Keratinocyte (primary cell): ENCODE data around the gene CCSER1. TPM values are rescaled to one million over a fixed set of nuclear protein-coding genes. Genes with fewer than 3 reads are reported as not detected.

Source experiments
- DNase-seq: peaks from one replicate; pipeline ENCODE4 v3.0.0-alpha.2; 2011; ENCODE audit warnings: low read depth, missing footprints, low spot score
- FAIRE-seq: peaks from 2 replicates; lab custom pipeline; 2011; peaks lifted over from hg19 to GRCh38; lab: Jason Lieb, UNC
- H2AFZ ChIP-seq: 2 replicates; pipeline ENCODE4 v1.6.0; 2012; ENCODE audit warnings: low read length, control low read depth, inconsistent platforms; ENCODE audit not compliant: control insufficient read depth
- H3K27ac ChIP-seq: 2 replicates; pipeline ENCODE4 v1.5.1; 2011; ENCODE audit warnings: low read length; ENCODE audit not compliant: control insufficient read depth, insufficient read depth
- H3K27me3 ChIP-seq: 3 replicates; pipeline ENCODE4 v1.6.0; 2011; ENCODE audit warnings: low read length; ENCODE audit not compliant: control insufficient read depth, insufficient read depth; ENCODE audit errors: extremely low read depth
- H3K36me3 ChIP-seq, 2 experiments: 2 replicates in 1 of 2; 3 replicates in 1 of 2; pipeline ENCODE4 v1.5.1; 2011; ENCODE audit warnings: low read length in 2 of 2, mild to moderate bottlenecking in 1 of 2; ENCODE audit not compliant: control insufficient read depth in 2 of 2, insufficient read depth in 2 of 2; ENCODE audit errors: extremely low read depth in 1 of 2
- H3K4me1 ChIP-seq: 3 replicates; pipeline ENCODE4 v1.5.1; 2011; ENCODE audit warnings: low read length; ENCODE audit not compliant: control insufficient read depth, insufficient read depth; ENCODE audit errors: extremely low read depth
- H3K4me2 ChIP-seq: 3 replicates; pipeline ENCODE4 v1.6.0; 2011; ENCODE audit warnings: low read depth, low read length; ENCODE audit not compliant: control insufficient read depth, insufficient read depth; ENCODE audit errors: extremely low read depth
- H3K4me3 ChIP-seq, 3 experiments: fragments of 200-600 bp in 1 of 3; sonication (generic) in 1 of 3; 2 replicates in 2 of 3; 3 replicates in 1 of 3; pipeline ENCODE4 v1.5.1; 2011 to 2016; ENCODE audit warnings: low read length in 3 of 3, mild to moderate bottlenecking in 3 of 3, control low read depth in 2 of 3, inconsistent platforms in 1 of 3, low read depth in 1 of 3, mixed read lengths in 1 of 3, mixed run types in 1 of 3, moderate library complexity in 1 of 3; ENCODE audit not compliant: control insufficient read depth in 2 of 3, insufficient read depth in 2 of 3; ENCODE audit errors: extremely low read depth in 1 of 3
- H3K79me2 ChIP-seq: 2 replicates; pipeline ENCODE4 v1.6.0; 2012; ENCODE audit warnings: low read length; ENCODE audit not compliant: control insufficient read depth, insufficient read depth
- H3K9ac ChIP-seq: 3 replicates; pipeline ENCODE4 v1.6.0; 2011; ENCODE audit warnings: low read length; ENCODE audit not compliant: control insufficient read depth, insufficient read depth; ENCODE audit errors: extremely low read depth
- H3K9me1 ChIP-seq: 3 replicates; pipeline ENCODE4 v1.6.0; 2011; ENCODE audit warnings: low read length; ENCODE audit not compliant: control insufficient read depth, insufficient read depth; ENCODE audit errors: extremely low read depth
- H3K9me3 ChIP-seq: 2 replicates; pipeline ENCODE4 v1.5.1; 2012; ENCODE audit warnings: low read depth, low read length; ENCODE audit not compliant: control insufficient read depth
- H4K20me1 ChIP-seq: 3 replicates; pipeline ENCODE4 v1.6.0; 2011; ENCODE audit warnings: low read length; ENCODE audit not compliant: control insufficient read depth, insufficient read depth; ENCODE audit errors: extremely low read depth
- CTCF ChIP-seq, 3 experiments: IDR thresholded peaks in 1 of 3; conservative IDR thresholded peaks in 1 of 3; optimal IDR thresholded peaks in 1 of 3; 2 replicates in 2 of 3; 3 replicates in 1 of 3; pipeline versions ENCODE3 to v1.5.1; 2011; ENCODE audit warnings: low read length in 3 of 3, mild to moderate bottlenecking in 3 of 3, moderate library complexity in 2 of 3, control low read depth in 1 of 3, inconsistent platforms in 1 of 3; ENCODE audit not compliant: insufficient read depth in 2 of 3; ENCODE audit errors: extremely low read depth in 1 of 3
- EZH2 ChIP-seq: IDR thresholded peaks from one replicate; pipeline ENCODE4 v1.6.1; 2012; ENCODE audit warnings: inconsistent platforms, mild to moderate bottlenecking, low read length, moderate library complexity
- dilution Hi-C: fragments of 300-500 bp; cut with MboI; formaldehyde crosslinking; loops from one replicate; pipeline ENCODE4 v1.7.0; 2020; ENCODE audit warnings: low sequenced_read_pairs; ENCODE audit not compliant: extremely low pct_ligation_motif_present
- polyA plus RNA-seq, 5 experiments: library from polyadenylated mRNA; depleted of rRNA in 3 of 5; stranded (reverse) in 3 of 5; stranded (forward) in 1 of 5; unstranded in 1 of 5; fragments of >200 nt; gene quantifications; 1 replicate in 1 of 5; 2 replicates in 3 of 5; 3 replicates in 1 of 5; pipeline versions ENCODE4 v1.2.1 to v1.2.3, GENCODE V29; 2011 to 2012; ENCODE audit warnings: missing spikeins in 2 of 5, low read depth in 1 of 5, low replicate concordance in 1 of 5

CCSER1 gene
- polyA plus RNA-seq, 1 donor (not counting 4 experiments of a cell fraction or from before 2014, with no cell fraction given), result 1.2 TPM

GRCh38 chr4:90606781-90607180, 479.6 kb downstream of the CCSER1 start:
- no peaks in the 10 kb centered on the region for H3K4me1 ChIP-seq
- H2AFZ ChIP-seq, result no peak overlapping the region
- TF ChIP-seq CTCF (optimal IDR thresholded peaks at IDR 0.05 in 1 of 3, IDR thresholded peaks at IDR 0.05 in 1 of 3, conservative IDR thresholded peaks at IDR 0.05 in 1 of 3; ENCODE audit: extremely low read depth in 1 of 3, insufficient read depth in 2 of 3, low read length in 3 of 3) (no peak), EZH2 (no peak)
- H3K9me3 ChIP-seq, result no peaks in the 10 kb centered on the region
- H3K36me3 ChIP-seq, result no peaks in the 10 kb centered on the region
- no peaks in the 10 kb centered on the region for H3K9me1 ChIP-seq
- no peak overlapping the region for H3K27ac ChIP-seq
- dilution Hi-C loops, result no loop called here
- H3K4me3 ChIP-seq, result no peak overlapping the region
- FAIRE-seq (no peak), DNase-seq (no peak)
- no peak overlapping the region for H3K9ac ChIP-seq
- H3K27me3 ChIP-seq, result no peaks in the 10 kb centered on the region
- H3K4me2 ChIP-seq, result no peak overlapping the region
- no peaks in the 10 kb centered on the region for H3K79me2 ChIP-seq
- H4K20me1 ChIP-seq, result no peaks in the 10 kb centered on the region

GRCh38 chr4:90614371-90614770, 487.2 kb downstream of the CCSER1 start:
- Histone ChIP-seq H3K27ac (no peak overlapping the region), H3K4me3 (no peak overlapping the region), H3K36me3 (no peaks in the 10 kb centered on the region), H3K9ac (no peak overlapping the region), H2AFZ (no peak overlapping the region), H3K4me1 (no peaks in the 10 kb centered on the region), H3K9me1 (no peaks in the 10 kb centered on the region), H3K27me3 (no peaks in the 10 kb centered on the region), H3K9me3 (no peaks in the 10 kb centered on the region), H3K4me2 (no peak overlapping the region), H4K20me1 (no peaks in the 10 kb centered on the region), H3K79me2 (no peaks in the 10 kb centered on the region)
- FAIRE-seq (no peak), DNase-seq (no peak)
- TF ChIP-seq EZH2 (no peak), CTCF (optimal IDR thresholded peaks at IDR 0.05 in 1 of 3, IDR thresholded peaks at IDR 0.05 in 1 of 3, conservative IDR thresholded peaks at IDR 0.05 in 1 of 3; ENCODE audit: extremely low read depth in 1 of 3, insufficient read depth in 2 of 3, low read length in 3 of 3) (no peak)
- dilution Hi-C loops, result no loop called here
